Measurements from ENCODE around the gene STK38L.

Gene STK38L

DNA sequence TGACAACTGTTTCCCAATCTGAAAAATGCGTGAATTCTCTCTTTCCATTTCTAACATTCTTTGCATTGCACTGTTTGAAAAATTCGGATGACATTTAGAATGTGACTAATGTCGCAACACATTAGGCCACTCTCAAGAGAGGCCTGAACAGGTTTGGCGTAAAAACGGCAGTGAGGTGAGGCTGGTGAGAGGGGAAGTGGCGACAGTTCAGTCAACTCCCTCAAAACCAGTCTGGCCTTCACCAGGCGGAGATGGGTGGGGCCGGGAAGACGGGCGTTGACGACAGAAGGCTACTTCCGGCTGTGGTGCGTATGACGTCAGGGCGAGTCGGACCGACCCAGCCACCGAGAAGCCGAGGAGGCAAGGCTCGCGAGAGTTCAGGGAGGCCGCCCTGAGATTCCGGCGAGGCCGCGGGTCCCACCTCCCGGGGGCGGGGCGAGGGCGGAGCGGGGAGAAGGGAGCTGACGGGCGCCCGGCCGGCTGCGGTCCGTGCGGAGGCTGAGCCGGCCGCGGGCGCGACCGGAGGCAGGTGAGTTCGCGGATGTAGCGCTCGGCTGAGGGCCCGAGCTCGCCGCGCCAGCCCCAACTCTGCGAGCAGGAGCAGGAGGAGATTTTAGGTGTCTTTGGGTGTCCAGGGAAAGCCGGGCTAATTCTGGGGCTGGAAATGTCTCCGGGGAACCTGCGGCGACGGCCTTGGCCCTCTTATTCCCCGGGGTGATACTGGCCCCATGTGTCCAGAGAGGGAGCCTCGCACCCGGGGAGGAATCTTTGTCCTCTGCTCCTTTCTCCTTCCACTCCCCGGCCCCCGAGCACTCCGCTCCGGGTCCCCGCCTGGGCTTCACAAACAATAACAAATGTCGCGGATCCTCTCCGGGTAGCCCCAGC is at the start of gene STK38L:
TSS of gene STK38L (plus strand) at position 483 of the 885 bp plus-strand sequence. CDS start 53,435 bp downstream, outside the sequence.
- DNase-seq, result peak; percentile 71

DNA sequence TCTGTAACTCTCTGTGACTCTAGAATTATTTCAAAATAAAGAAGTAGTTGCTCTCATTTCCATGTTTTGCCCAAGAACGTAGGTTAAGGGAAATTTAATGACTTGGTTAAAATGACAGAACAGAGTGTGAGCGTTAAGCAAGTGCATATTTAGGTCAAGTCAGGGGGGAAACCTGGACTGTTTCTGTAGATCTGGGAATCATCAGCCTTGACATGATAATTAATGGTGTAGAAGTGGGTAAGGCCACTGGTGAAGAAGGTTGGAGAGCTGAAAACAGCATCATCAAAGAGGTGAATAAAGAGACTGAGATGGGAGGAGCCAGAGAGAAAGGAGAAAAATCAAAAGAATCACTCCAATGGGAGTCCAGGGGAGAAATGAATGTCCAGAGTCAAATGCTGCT is 49.4 kb upstream of the STK38L start:
- no peak for DNase-seq

DNA sequence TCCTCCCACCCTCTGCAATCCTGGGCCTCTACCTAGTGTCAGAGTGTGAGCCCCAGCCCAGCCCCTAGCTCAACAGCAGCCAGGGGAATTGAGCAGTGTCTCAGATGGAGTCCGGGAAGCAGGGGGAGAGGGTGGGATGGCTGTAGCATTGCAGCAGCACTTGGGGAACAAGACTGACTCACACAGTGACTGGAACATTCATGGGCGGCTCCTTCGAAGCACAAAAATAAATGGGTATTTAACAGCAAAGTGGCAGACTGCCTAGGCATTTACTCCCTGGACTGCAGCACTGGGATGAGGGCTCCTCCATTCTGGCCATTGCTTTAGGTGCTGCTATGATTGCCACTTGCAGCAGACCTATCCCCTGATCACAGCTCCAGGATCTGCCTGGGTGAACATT is 46.0 kb upstream of the STK38L start:
- DNase-seq, result no peak

DNA sequence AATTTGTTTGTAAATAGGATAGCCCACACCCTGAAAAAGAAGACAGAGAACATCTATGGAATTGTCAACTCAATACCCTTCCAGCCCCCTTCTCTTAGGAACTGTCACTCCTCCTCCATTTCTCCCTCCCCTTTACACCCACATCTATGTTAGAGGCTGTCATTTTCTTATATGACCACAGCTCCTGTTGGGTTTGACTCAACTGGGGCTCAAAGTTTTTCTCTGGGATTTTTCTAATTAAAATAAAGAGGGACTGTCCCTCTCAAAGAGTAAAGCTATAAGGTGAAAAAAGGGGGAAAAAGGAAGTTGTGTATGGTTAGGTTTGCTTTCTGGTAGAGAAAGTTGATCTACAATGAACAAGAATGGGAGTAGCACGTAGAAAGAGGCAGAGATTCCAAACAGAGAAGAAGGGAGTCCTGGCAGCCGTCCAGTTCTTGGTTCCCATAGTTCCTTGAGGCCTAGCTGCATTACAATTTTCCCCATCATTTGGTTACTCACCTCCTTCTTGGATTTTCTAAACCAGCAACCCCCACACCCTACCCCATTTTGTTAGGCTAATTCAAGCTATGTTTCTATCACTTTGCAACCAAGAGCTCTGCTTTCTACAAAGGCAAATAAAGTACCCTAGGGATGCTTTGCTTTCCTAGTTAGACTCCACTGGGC is 44.3 kb upstream of the STK38L start:
- DNase-seq, result no peak

DNA sequence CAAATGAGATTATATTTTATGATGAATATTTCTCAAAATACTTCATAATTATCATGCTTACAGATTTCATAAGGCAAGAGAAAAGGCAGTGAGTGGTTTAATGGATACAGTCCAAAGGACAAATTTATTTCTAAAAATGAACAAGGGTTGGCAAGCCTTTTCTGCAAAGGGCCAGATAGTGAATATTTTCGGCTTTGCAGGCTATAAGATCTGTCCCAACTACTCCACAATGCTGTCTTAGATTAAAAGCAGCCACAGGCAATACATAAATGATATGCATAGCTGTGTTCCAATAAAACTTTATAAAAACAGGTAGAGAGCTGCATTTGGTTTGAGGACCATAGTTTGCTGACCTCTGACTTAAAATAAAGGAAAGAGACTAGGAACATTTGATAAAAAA is 42.9 kb upstream of the STK38L start:
- no peak for DNase-seq

DNA sequence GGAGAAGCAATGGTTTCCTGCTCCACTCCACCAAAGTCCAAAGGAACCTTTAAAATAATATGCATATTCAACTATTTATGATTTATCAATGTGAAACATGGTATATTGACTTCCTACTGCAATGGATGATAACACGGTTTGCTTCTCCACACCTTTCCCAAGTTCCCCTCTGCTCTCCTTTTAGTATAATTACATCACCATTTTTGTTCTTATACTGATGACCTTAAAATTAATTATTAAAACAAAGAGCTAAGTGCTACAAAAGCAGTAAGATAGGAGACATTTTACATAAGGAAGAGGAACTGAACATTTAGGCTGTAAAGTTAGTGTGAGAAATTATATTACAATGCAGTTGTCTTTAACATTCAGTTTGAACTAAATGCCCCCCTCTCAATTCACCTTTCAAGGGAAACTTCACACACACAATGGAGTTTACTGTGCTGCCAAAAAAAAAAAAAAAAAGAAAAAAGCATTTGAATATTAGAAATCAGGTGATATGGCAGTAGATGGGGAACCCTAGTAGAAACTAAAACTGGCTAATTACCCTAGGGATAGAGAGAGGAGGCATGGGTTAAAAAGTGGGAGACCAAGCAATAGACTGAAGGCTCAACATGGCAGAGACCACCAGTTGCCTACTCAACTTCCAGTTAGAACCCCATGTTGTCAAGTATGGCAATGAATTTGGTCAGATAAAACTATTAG is 37.1 kb upstream of the STK38L start:
- DNase-seq, result no peak

DNA sequence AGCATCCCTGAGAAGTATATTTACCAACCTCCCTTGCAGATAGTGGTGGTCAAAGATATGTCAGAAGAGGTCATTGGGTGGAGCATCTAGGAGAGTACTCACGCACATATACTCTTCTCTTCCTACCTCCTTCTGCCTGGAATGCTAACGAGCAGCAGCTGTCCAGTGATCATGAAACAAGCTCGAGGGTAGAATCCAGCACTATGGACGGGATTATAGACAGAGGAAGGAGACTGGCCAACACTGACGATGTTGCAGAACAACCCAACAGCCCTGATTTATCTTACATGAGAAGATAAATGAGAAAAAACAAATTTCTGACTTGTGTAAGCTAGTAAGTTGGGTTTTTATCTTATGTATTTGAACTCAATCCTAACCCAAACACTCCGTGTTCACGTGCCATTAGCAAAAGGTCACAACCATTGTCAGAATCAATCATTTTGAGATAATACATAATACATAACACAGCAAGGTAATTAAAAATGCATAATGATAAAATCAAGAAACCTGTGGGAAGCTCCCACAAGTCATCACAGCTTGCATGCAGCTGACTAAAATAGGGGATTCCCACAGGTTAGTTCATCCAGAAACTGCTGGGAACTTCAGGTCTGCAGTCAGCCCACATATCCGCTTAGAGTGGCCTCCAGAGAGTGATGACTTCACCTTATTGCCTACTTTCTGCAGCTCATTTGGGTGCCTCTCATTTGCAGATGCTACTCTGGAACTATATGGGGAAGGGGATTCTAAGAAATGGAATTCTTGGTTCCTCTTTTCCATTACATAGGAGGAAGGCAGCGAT is 36.3 kb upstream of the STK38L start:
- DNase-seq, result no peak

DNA sequence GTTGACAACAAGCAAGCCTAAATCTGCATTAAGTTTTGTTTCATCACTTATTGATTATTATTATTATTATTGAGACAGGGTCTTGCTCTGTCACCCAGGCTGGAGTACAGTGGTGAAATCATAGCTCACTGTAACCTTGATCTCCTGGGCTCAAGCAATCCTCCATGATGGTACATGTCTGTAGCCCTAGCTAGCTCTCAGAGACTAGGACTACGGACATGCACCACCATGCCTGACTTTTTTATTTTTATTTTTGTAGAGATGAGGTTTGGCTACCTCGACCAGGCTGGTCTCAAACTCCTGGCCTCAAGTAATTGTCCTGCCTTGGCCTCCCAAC is 35.7 kb upstream of the STK38L start:
- DNase-seq, result no peak

DNA sequence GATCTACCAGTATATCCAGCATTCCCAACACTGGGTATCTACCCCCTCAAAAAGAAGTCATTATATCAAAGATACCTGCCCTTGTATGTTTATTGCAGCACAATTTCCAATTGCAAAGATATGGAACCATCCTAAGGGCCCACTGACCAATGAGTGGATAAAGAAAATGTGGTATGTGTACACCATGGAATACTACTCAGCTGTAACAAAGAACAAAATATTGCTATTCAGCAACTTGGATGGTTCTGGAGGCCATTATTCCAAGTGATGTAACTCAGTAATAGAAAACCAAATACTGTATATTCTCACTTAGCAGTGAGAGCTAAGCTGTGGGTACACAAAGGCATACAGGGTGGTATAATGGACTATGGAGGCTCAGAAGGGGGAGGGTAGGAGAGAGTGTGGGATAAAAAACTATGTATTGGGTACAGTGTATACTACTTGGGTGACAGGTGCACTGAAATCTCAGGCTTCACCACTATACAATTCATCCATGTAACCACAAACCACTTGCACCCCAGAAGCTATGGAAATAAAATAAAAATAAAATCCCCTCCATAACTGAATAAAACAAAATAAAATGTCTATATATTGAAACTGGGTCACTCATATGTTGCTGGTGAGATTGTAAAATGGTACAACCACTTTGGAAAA is 34.7 kb upstream of the STK38L start:
- DNase-seq, result no peak

DNA sequence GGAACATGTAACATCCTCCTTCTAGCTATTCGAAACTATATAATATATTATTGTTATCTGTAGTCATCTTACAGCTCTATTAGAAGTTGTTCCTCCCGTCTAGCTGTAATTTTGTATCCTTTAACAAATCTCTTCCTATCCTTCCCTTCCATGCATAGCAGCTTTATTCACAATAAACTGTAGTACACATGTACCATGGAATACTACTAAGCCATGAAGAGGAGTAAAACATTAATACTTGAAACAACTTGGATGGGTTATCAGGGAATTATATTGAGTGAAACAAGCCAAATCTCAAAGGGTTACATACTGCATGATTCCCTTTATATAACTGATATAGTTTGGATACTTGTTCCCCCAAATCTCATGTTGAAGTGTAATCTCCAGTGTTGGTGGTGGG is 33.9 kb upstream of the STK38L start:
- no peak for DNase-seq

DNA sequence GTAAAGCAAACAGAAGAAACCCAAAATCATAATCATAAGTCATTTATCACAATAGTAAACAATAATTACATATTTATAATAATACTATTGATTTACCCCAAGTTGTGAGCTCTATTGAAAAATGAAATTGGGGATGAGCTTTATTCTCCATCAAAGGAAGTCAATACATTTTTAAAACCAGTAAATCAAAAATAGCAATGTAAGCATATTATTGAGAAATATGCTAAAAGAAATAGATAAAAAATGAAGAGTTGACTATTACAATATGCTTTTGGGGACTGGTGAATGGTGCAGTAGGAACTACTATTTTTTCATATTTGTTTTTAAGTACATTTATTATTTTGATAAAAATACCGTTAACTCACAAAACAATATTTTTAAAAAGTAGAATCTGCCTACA is 31.2 kb upstream of the STK38L start:
- DNase-seq, result no peak

DNA sequence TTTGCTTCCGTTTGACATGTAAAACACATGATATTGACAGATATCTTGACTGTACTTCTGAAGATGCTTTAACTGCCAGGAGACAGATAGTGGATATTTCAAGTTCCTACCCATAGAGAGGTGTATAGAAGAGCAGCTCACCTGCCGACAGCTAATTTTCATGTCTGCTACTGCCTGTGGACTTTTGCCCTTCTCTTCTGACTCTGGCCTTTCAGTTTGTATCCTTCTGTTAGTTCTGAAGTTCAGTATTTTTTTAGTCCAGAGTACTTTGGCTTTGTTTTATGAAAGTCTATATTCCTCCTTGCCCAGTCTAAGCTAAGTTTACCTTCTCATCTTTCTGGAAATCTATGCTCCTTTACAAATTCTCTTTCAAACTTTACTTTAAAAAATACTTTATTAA is 30.8 kb upstream of the STK38L start:
- DNase-seq, result no peak

DNA sequence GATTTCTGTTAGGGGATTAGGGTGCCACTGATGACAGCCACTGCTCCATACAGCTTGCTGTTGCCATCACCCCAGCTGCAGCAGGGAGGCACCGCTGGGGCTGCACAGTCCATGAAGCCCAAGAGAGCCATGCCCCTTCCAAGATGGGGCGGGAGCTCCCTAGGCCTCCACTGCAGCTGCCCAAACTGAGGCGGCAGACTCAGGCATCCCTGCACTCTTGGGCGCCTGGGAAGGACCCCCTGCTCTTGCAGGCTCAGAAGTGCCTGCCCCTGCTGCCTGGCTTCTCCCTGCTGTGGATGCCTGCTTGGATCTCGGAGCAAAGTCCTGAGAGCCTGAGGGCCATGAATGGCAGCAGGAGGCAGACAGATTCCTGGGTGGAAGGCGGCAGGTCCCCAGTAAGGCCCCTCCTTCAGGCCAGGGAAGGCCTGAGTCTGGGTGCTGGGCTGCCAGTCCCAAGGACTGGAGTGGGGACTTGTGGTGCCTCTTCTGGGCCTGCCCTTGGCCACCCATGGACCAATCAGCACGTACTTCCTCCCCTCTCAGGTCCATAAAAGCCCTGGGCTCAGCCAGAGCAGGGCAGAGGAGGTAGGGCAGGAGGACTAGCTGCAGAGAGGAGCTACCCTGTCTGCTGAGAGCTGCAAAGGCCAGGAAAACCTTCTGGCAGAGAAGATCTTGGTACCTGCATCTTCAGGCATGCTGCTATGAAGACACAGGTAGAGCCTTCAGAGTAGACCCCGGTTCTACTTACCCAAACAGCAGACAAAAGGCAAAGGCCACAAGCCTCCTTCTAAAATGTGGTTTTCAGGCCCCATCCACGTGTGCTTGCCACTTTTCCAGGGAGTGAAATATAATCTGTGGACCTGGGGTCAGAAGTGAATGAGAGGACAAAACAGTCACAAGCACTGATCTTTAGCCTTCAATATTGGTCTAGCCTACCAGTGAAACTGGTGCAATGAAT is 30.0 kb upstream of the STK38L start:
- no peak for DNase-seq

DNA sequence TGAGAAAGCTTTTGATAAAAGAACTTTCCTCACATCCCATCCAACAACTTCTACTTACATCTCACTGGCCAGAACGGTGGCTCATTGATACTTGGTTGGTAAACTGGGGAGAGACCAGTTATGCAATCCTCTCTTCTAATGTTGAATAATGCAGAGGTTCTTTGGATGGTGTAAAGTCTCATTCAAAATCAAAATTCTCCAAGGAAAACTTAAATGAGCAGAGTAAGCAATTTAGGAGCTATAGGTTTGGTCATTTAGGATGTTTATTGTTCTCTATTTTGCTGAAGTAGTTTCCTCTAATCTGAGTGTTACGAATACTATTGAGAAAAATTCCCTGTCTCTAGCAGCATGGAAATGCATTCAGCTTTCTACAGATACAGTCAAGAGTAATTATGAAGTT is 26.5 kb upstream of the STK38L start:
- no peak for DNase-seq

DNA sequence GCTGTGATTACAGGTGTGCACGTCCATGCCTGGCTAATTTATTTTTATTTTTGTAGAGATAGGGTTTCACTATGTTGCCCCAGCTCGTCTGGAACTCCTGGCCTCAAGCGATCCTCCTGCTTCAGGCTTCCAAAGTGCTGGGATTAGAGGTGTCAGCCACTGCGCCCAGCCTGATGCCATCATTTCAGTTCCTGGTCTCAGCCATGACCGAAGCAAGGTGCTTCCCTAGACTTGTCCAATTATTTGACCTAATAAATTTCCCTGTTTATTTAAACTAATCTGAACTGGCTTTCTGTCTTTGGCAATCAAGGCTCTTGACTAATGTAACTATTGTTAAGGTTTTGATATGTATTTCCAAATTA is 24.4 kb upstream of the STK38L start:
- DNase-seq, result no peak

DNA sequence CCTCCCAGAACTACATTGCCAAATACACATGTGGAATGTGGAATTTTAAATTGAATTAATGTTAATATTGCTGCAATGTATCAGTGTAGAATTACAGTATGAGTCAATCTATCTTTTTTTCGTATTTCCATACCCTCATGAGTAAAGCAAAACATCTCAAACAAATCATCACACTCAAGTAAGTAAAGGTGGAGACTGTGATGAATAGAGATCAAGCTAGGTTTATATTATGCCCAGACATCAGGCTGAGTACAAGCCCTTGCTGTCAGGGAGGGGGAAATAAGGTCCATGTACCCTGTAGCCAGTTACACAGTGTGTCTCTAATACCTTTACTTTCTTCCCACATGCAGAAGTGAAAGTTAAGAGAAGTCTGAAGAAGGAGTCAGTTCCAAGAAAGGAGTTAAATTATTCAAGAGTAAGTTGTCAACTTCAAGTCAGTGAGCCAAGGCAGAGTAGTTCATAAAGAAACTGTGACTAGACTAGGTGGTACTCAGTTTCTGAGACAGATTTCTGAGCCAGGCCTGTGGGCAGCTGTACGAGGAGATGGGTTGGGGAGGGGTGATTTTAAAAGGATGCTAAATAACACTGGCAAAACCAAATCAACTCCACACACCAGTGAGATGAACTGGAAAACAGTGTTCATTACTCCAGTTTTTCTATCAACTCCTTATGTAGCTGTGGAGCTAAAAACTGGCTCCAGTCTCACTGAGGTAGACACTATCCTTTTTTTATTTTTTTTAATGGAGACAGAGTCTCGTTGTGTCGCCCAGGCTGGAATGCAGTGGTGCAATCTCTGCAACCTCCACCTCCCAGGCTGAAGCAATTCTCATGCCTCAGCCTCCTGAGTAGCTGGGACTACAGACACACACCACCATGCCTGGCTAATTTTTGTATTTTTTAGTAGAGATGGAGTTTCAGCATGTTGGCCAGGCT is 23.8 kb upstream of the STK38L start:
- DNase-seq, result no peak

DNA sequence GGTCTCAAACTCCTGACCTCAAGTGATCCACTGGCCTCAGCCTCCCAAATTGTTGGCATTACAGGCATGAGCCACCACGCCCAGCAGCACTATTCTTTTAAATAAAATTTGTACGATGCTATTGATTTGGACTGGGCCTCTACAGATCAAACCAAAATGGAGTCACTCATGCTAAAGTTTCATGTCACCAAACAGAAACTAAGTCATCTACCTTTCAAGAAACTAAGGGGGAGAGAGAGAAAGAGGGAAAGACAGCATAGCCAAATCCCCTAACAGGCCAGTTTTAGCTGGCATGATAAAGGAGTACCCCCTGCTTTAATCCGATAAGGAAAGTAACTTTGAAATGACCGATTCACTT is 23.1 kb upstream of the STK38L start:
- no peak for DNase-seq

DNA sequence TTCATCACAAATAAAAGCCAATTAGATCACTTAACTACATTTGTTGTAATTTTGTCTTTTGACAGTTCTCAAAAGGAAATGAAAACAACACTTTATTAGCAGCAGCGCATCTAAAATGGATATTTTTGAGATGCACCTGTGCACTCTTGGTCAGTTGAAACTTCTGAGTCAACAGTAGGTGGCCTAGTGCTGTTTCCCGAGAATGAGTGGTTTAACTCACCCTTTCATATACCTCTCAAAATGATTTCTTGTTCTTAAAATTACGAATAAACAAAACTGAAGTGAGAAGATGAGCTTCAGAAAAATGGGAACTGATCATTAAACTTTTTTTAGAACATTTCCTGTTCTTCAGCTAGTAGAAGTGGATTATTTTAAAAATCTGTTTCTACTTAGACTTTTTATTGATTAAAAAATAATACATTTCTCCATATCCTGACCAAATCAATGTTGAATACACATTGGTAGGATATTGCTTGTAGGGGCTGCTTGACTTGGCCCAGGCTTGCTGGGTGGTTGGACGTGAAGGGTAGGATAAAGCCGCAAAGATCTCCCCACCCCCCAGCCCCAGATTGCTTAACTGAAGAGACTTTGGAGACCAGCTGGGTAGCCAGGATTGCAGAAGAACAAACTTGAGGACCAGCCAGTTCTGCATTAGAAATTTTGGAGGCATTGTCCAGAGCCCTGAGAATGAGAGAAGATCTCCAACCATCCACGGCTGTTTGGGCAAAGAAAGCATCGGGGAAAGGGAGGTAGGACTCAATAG is 22.3 kb upstream of the STK38L start:
- no peak for DNase-seq

DNA sequence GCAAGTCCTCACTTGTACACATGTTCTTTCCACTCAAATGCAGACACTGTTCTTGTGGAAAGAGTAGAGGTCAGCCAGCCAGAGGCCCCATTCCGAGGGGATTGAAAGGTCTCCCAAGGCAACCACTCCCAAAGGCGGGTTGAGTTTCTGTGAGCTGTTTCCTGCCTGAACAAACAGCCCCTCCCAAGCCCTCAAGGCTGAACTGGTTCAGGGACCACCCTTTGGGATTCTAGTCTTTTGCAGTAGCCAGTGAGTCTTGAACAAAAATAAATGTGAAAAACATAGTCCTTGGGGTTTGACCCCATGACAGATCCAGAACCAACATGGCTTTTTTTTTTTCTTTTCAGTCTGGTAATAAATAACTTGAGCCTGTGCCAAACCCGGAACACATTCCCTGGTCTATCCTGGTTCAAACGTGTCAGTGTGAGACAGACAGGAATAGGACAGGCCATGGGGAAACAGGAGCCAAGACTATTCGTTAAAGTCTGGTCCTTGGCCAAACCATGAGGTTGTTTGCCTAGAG is 17.6 kb upstream of the STK38L start:
- DNase-seq, result no peak

Data from SHP77 treated with DMSO at 0.1 percent for 48 hours (cell line).